Gastrocnemius medialis (tissue), 4 donors: Measurements from ENCODE around the gene KCTD16. TPM values are rescaled to one million over a fixed set of nuclear protein-coding genes. Genes with fewer than 3 reads are reported as not detected.

Source experiments
- ATAC-seq, 2 donors: fragments of 150-250 bp; one replicate each; pipeline ENCODE4 v1.9.1; 2016
- DNase-seq, 2 donors: peaks; one replicate each; pipeline ENCODE4 v3.0.0-alpha.2; 2019
- H3K27ac ChIP-seq, 4 donors: fragments of 200-600 bp; sonication (generic); 1 replicate in 1 of 4; 2 replicates in 3 of 4; pipeline ENCODE4 v1.5.1; 2016 to 2018; ENCODE audit warnings: mild to moderate bottlenecking in 2 of 4, moderate library complexity in 1 of 4
- H3K27me3 ChIP-seq, 3 donors: fragments of 200-600 bp; sonication (generic) in 2 of 3; 1 replicate in 1 of 3; 2 replicates in 2 of 3; pipeline versions ENCODE4 v1.5.1 to v1.6.0; 2016 to 2019; ENCODE audit warnings: mild to moderate bottlenecking in 1 of 3, moderate library complexity in 1 of 3
- H3K36me3 ChIP-seq, 2 donors: fragments of 200-600 bp; sonication (generic) in 1 of 2; one replicate each; pipeline ENCODE4 v1.5.1; 2017 to 2018
- H3K4me1 ChIP-seq, 2 donors: fragments of 200-600 bp; sonication (generic) in 1 of 2; one replicate each; pipeline ENCODE4 v1.5.1; 2016 to 2017; ENCODE audit warnings: mild to moderate bottlenecking in 2 of 2
- H3K4me3 ChIP-seq, 4 donors: fragments of 200-600 bp; sonication (generic) in 3 of 4; 1 replicate in 1 of 4; 2 replicates in 3 of 4; pipeline ENCODE4 v1.5.1; 2016 to 2019; ENCODE audit warnings: mild to moderate bottlenecking in 2 of 4
- H3K9me3 ChIP-seq, 3 donors: fragments of 200-600 bp; sonication (generic) in 2 of 3; 1 replicate in 1 of 3; 2 replicates in 2 of 3; pipeline ENCODE4 v1.5.1; 2016 to 2019
- POLR2A ChIP-seq, 2 donors: fragments of 450-650 bp; IDR thresholded peaks; one replicate each; pipeline ENCODE4 v1.6.1; 2017; ENCODE audit warnings: antibody characterized with exemption in 2 of 2, mild to moderate bottlenecking in 2 of 2, moderate library complexity in 2 of 2
- in situ Hi-C, 4 donors: fragments of 200-750 bp; cut with MboI; loops; one replicate each; pipeline versions ENCODE4 v1.15.0 to v1.8.0; 2017; ENCODE audit warnings: low sequenced_read_pairs in 4 of 4
- intact Hi-C: fragments of 100-400 bp; cut with DNase I; formaldehyde crosslinking; loops from one replicate; pipeline ENCODE4 v1.15.1; 2023; ENCODE audit warnings: low total_unique reads
- total RNA-seq, 4 donors: library from RNA; depleted of rRNA; stranded (reverse); fragments of >200 nt; gene quantifications; one replicate each; pipeline versions ENCODE4 v1.1.0 to v1.2.3, GENCODE V29; 2016
- TF ChIP-seq, protein P1 (sequence below), 5 experiments: fragments of 450-650 bp in 3 of 5; fragments of 200-600 bp in 2 of 5; sonication (generic) in 2 of 5; IDR thresholded peaks in 4 of 5; conservative IDR thresholded peaks in 1 of 5; 1 replicate in 4 of 5; 2 replicates in 1 of 5; pipeline ENCODE4 v1.5.1; 2016 to 2019; ENCODE audit warnings: antibody characterized with exemption in 5 of 5, mild to moderate bottlenecking in 3 of 5, moderate library complexity in 3 of 5

The KCTD16 gene
- total RNA-seq, 4 donors from 2014 or later: 0.02 TPM; not detected in 3

DNA sequence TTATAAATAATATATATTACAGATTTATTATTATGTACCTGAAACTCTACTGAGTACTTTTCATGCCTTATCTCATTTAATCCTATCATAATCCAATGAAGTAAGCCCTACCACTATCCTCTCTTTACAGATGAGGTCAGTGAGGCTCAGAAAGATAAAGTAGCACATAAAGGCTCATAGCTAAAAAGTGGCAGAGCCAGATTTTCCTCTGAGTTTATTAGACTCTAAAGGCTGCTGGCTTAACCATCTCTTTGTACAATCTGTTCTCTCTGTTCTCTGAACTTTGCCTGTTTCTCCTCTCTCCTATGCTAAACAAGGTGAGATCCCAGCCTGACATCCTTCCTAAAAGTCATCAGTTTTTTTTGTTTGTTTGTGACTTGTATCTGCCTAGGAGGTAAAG lies 311.2 kb downstream of the KCTD16 start:
- Histone ChIP-seq H3K36me3 (no peaks in the 10 kb centered on the region), H3K9me3 (no peaks in the 10 kb centered on the region), H3K27ac (no peak overlapping the region), H3K27me3 (no peaks in the 10 kb centered on the region), H3K4me3 (no peak overlapping the region), H3K4me1 (no peaks in the 10 kb centered on the region)
- ATAC-seq (no peak), DNase-seq (no peak)
- in situ Hi-C loops (no loop called here), intact Hi-C loops (no loop called here)
- TF ChIP-seq, protein P1, sequence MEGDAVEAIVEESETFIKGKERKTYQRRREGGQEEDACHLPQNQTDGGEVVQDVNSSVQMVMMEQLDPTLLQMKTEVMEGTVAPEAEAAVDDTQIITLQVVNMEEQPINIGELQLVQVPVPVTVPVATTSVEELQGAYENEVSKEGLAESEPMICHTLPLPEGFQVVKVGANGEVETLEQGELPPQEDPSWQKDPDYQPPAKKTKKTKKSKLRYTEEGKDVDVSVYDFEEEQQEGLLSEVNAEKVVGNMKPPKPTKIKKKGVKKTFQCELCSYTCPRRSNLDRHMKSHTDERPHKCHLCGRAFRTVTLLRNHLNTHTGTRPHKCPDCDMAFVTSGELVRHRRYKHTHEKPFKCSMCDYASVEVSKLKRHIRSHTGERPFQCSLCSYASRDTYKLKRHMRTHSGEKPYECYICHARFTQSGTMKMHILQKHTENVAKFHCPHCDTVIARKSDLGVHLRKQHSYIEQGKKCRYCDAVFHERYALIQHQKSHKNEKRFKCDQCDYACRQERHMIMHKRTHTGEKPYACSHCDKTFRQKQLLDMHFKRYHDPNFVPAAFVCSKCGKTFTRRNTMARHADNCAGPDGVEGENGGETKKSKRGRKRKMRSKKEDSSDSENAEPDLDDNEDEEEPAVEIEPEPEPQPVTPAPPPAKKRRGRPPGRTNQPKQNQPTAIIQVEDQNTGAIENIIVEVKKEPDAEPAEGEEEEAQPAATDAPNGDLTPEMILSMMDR (IDR thresholded peaks at IDR 0.05 in 4 of 5, conservative IDR thresholded peaks at IDR 0.05 in 1 of 5): no peak
- TF ChIP-seq POLR2A (IDR thresholded peaks at IDR 0.05): no peak

DNA sequence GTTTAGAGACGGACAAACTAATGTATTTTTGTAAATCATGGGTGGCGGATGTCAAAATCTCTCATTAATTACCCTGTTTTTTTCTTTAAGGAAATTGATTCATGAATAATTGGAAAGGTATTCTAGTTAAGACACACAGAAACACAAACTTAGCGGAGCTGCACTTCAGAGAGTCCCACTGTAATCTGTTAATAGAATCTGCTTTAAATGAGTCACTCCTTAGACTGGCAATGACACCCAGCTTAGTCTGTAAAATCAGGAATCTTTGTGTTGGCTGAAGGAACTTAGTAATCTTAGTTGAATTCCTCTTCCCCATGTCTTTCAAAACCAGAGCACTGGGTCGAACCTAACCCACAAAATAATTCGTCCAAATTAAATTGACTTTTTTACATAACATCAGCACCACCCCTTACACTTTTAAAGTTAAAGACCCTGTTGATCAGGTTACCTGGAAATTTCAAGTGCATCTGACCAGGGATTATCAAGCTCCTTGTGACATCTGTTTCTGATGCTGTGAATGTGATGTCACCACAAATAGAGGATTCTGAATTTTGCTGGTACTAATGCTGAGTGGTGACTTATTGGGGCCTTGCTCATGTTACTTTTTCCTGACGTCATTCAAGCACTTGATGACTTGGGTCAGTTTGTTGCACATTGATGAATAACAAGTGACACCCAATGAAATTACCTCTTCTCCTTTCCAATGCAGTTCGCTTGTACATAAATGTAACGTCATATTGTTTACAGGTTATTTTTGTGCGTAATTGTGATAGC lies 313.6 kb downstream of the KCTD16 start:
- TF ChIP-seq, protein P1 (IDR thresholded peaks at IDR 0.05 in 4 of 5, conservative IDR thresholded peaks at IDR 0.05 in 1 of 5): no peak
- TF ChIP-seq POLR2A (IDR thresholded peaks at IDR 0.05): no peak
- Histone ChIP-seq H3K27me3 (no peaks in the 10 kb centered on the region), H3K4me3 (no peak overlapping the region), H3K4me1 (no peaks in the 10 kb centered on the region), H3K27ac (no peak overlapping the region), H3K36me3 (no peaks in the 10 kb centered on the region), H3K9me3 (no peaks in the 10 kb centered on the region)
- intact Hi-C loops (no loop called here), in situ Hi-C loops (no loop called here)
- ATAC-seq: no peak
- DNase-seq: no peak

- ATAC-seq (no peak), DNase-seq (no peak)
- intact Hi-C loops: no loop called here
- Histone ChIP-seq H3K27me3 (no peaks in the 10 kb centered on the region), H3K27ac (no peak overlapping the region), H3K4me1 (no peaks in the 10 kb centered on the region), H3K36me3 (no peaks in the 10 kb centered on the region), H3K9me3 (no peaks in the 10 kb centered on the region), H3K4me3 (no peak overlapping the region)
- in situ Hi-C loops: no loop called here
- TF ChIP-seq POLR2A (IDR thresholded peaks at IDR 0.05): no peak
- TF ChIP-seq, protein P1 (IDR thresholded peaks at IDR 0.05 in 4 of 5, conservative IDR thresholded peaks at IDR 0.05 in 1 of 5): no peak
Measured at GRCh38 chr5:144485540-144485939, 314.9 kb downstream of the KCTD16 start.

GRCh38 chr5:144487207-144487606 lies 316.5 kb downstream of the KCTD16 start:
- TF ChIP-seq, protein P1 (IDR thresholded peaks at IDR 0.05 in 4 of 5, conservative IDR thresholded peaks at IDR 0.05 in 1 of 5): no peak
- TF ChIP-seq POLR2A (IDR thresholded peaks at IDR 0.05): no peak
- in situ Hi-C loops (no loop called here), intact Hi-C loops (no loop called here)
- H3K4me3 ChIP-seq: no peak overlapping the region
- H3K4me1 ChIP-seq: no peaks in the 10 kb centered on the region
- ATAC-seq: no peak
- no peaks in the 10 kb centered on the region for H3K9me3 ChIP-seq
- H3K27ac ChIP-seq: no peak overlapping the region
- no peak for DNase-seq
- no peaks in the 10 kb centered on the region for H3K27me3 ChIP-seq
- H3K36me3 ChIP-seq: no peaks in the 10 kb centered on the region

DNA sequence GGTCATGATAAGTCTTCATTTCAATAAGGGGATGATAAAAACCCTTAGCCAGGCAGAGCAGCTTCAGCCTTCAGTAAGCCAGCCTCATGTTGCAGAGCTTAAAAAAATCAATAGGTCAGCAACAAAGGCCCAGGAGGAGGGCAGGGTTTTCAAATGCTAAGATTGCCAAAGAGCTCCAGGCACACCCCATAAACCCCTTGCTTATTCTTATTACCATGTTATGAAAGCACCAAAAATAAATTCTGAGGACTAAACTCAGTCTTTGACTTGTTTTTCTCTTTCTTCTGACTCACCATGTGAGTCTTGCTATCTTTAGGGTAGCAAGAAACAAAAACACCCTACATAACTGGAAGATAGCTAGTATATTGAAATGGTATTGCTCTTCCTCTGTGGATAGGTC lies 317.1 kb downstream of the KCTD16 start:
- Histone ChIP-seq H3K4me3 (no peak overlapping the region), H3K9me3 (no peaks in the 10 kb centered on the region), H3K36me3 (no peaks in the 10 kb centered on the region), H3K4me1 (no peaks in the 10 kb centered on the region), H3K27ac (no peak overlapping the region), H3K27me3 (no peaks in the 10 kb centered on the region)
- intact Hi-C loops (no loop called here), in situ Hi-C loops (no loop called here)
- no peak for TF ChIP-seq POLR2A (IDR thresholded peaks at IDR 0.05)
- no peak for ATAC-seq
- no peak for DNase-seq
